K562 (cell line): ENCODE results near the gene TRANK1. TPM values are rescaled to one million over a fixed set of nuclear protein-coding genes. Genes with fewer than 3 reads are reported as not detected.

Source experiments
- ARID3A ChIP-seq: IDR thresholded peaks from 2 replicates; pipeline ENCODE4 v1.6.1; 2012; ENCODE audit warnings: low read depth, low read length, improper control_type of control experiment, borderline replicate concordance
- CBX3 ChIP-seq, 2 experiments: IDR thresholded peaks; 1 replicate in 1 of 2; 2 replicates in 1 of 2; pipeline ENCODE4 v1.6.1; 2012; ENCODE audit warnings: inconsistent platforms in 2 of 2, low read length in 2 of 2, borderline replicate concordance in 1 of 2, control low read depth in 1 of 2
- CREB3 ChIP-seq: fragments of 450-650 bp; conservative IDR thresholded peaks from 2 replicates; pipeline ENCODE4 v1.6.1; 2016; ENCODE audit warnings: missing genetic modification characterization, low read depth, mild to moderate bottlenecking, missing compliant biosample characterization, moderate library complexity
- FOS ChIP-seq: IDR thresholded peaks from 3 replicates; pipeline ENCODE4 v1.6.1; 2011; ENCODE audit not compliant: insufficient read length; ENCODE audit errors: extremely low read depth
- KDM4B ChIP-seq, 2 experiments: fragments of 450-650 bp in 1 of 2; sonication (generic) in 1 of 2; IDR thresholded peaks; 2 replicates each; pipeline ENCODE4 v1.6.1; 2016 to 2017; ENCODE audit warnings: borderline replicate concordance in 2 of 2, antibody characterized with exemption in 1 of 2, low read depth in 1 of 2, mild to moderate bottlenecking in 1 of 2
- KHSRP ChIP-seq: fragments of 450-650 bp; IDR thresholded peaks from 2 replicates; pipeline ENCODE4 v1.6.1; 2017
- NR1H2 ChIP-seq: sonication (generic); formaldehyde crosslinking; IDR thresholded peaks from 2 replicates; pipeline ENCODE4 v1.4.0; 2020; ENCODE audit warnings: mild to moderate bottlenecking, missing genetic modification reagents
- NR2C2 ChIP-seq, 2 experiments: fragments of 200-800 bp in 1 of 2; sonication (Bioruptor generic) in 1 of 2; sonication (generic) in 1 of 2; formaldehyde crosslinking in 1 of 2; IDR thresholded peaks; 2 replicates each; pipeline versions ENCODE4 v1.6.1 to v1.8.0; 2016 to 2022; ENCODE audit warnings: mild to moderate bottlenecking in 1 of 2, missing compliant biosample characterization in 1 of 2, missing genetic modification characterization in 1 of 2, missing genetic modification reagents in 1 of 2
- RAD21 ChIP-seq, 2 experiments: fragments of 250-450 bp in 1 of 2; fragments of 450-650 bp in 1 of 2; sonication (Bioruptor Pico) in 1 of 2; formaldehyde crosslinking in 1 of 2; IDR thresholded peaks in 1 of 2; conservative IDR thresholded peaks in 1 of 2; 2 replicates each; pipeline versions ENCODE4 v1.4.0 to v1.8.0; 2020 to 2022; ENCODE audit warnings: mild to moderate bottlenecking in 2 of 2, moderate library complexity in 1 of 2
- SMARCA5 ChIP-seq: fragments of 450-650 bp; IDR thresholded peaks from 2 replicates; pipeline ENCODE4 v1.6.1; 2016
- SRSF1 ChIP-seq: fragments of 200-400 bp; formaldehyde crosslinking; IDR thresholded peaks from 2 replicates; pipeline ENCODE4 v1.6.1; 2017; ENCODE audit warnings: mild to moderate bottlenecking, low read depth, low read length, moderate library complexity
- THRA ChIP-seq: fragments of 450-650 bp; IDR thresholded peaks from 2 replicates; pipeline ENCODE4 v1.6.1; 2017; ENCODE audit warnings: mild to moderate bottlenecking, moderate library complexity
- ZFP91 ChIP-seq: sonication (generic); formaldehyde crosslinking; IDR thresholded peaks from 2 replicates; pipeline ENCODE4 v1.8.0; 2022; ENCODE audit warnings: mild to moderate bottlenecking, missing genetic modification reagents
- ZNF639 ChIP-seq, 2 experiments: fragments of 200-800 bp in 1 of 2; sonication (Bioruptor generic) in 1 of 2; sonication (generic) in 1 of 2; formaldehyde crosslinking in 1 of 2; IDR thresholded peaks in 1 of 2; conservative IDR thresholded peaks in 1 of 2; 2 replicates each; pipeline versions ENCODE4 v1.5.0 to v1.6.1; 2016 to 2020; ENCODE audit warnings: missing compliant biosample characterization in 1 of 2, missing genetic modification characterization in 1 of 2, missing genetic modification reagents in 1 of 2
- ZNF655 ChIP-seq: fragments of 250-450 bp; sonication (Bioruptor Pico); IDR thresholded peaks from 2 replicates; pipeline ENCODE4 v1.5.0; 2021
- ZNF717 ChIP-seq: fragments of 250-450 bp; sonication (Bioruptor Pico); IDR thresholded peaks from 2 replicates; pipeline ENCODE4 v1.5.0; 2021
- ZNF77 ChIP-seq: fragments of 250-450 bp; sonication (Bioruptor Pico); IDR thresholded peaks from 2 replicates; pipeline ENCODE4 v1.5.0; 2020
- polyA plus RNA-seq, 8 experiments: library from polyadenylated mRNA; depleted of rRNA in 4 of 8; stranded (reverse) in 5 of 8; unstranded in 3 of 8; fragments of >200 nt; fragmentation: Nextera tagmentation in 2 of 8; fragmentation: Illumina TruSeq in 1 of 8; extraction: Ambion mirVana in 2 of 8; extraction: Trizol in 1 of 8; gene quantifications; 2 replicates each; pipeline versions ENCODE4 v1.2.1 to v1.2.3, GENCODE V29; 2011 to 2014; ENCODE audit warnings: inconsistent platforms in 1 of 8, missing spikeins in 1 of 8
- total RNA-seq, 7 experiments: library from RNA; depleted of rRNA in 6 of 7; stranded (reverse); fragments of >200 nt in 6 of 7; fragmentation: Illumina TruSeq in 2 of 7; extraction: Trizol in 2 of 7; gene quantifications; 2 replicates each; pipeline versions ENCODE4 v1.2.1 to v1.2.3, GENCODE V29; 2011 to 2021; ENCODE audit warnings: low replicate concordance in 1 of 7

The TRANK1 gene
- total and polyA plus RNA-seq, 9 of the 15 experiments (the other 6 are each of a cell fraction or from before 2014, with no cell fraction given) = 0.41 to 5.3 (median 2.1) TPM

- TF ChIP-seq ARID3A (peak; percentile 100), KDM4B (IDR thresholded peaks at IDR 0.05; ENCODE audit: borderline replicate concordance in 2 of 2, low read depth in 1 of 2) (no peak), THRA (no peak), ZNF717 (CRISPR knock-in tag) (no peak), FOS (peak; percentile 82), KHSRP (peak; percentile 67; the same call in 1 of the 2 replicates), SMARCA5 (peak; percentile 88), ZNF77 (no peak), ZNF639 (CRISPR knock-in tag; conservative IDR thresholded peaks at IDR 0.05 in 1 of 2, IDR thresholded peaks at IDR 0.05 in 1 of 2) (no peak), CBX3 (IDR thresholded peaks at IDR 0.05; ENCODE audit: borderline replicate concordance in 1 of 2, low read length in 2 of 2) (no peak; a peak in 1 of 3 replicates), NR2C2 (CRISPR knock-in tag; IDR thresholded peaks at IDR 0.05) (no peak), NR2C2 (tag; IDR thresholded peaks at IDR 0.05) (peak; percentile 68), CREB3 (tag) (peak; percentile 33; the same call in 1 of the 2 replicates), RAD21 (CRISPR knock-in tag; conservative IDR thresholded peaks at IDR 0.05 in 1 of 2, IDR thresholded peaks at IDR 0.05 in 1 of 2) (peak in 1 of 2 experiments; percentile 23; a peak in 2 of 4 replicates), ZFP91 (no peak), NR1H2 (CRISPR knock-in tag) (no peak), SRSF1 (no peak), ZNF655 (CRISPR knock-in tag) (no peak)
These were observed 13.2 kb upstream of the TRANK1 start (continued) for GRCh38 chr3:36957862-36958686.
